KMS-11 (cell line): ENCODE data around the gene CCDC146.

Experiments used
- H2AFZ ChIP-seq: fragments of 200-600 bp; sonication (generic); 2 replicates; pipeline ENCODE4 v1.6.1; 2016; ENCODE audit warnings: antibody characterized with exemption, mixed run types, low read depth
- H3K27ac ChIP-seq: fragments of 200-600 bp; sonication (generic); 2 replicates; pipeline ENCODE4 v1.6.1; 2016; ENCODE audit warnings: mild to moderate bottlenecking, mixed run types
- H3K27me3 ChIP-seq: fragments of 200-600 bp; sonication (generic); 2 replicates; pipeline ENCODE4 v1.6.1; 2017; ENCODE audit warnings: mild to moderate bottlenecking, low read depth, mixed run types, moderate library complexity; ENCODE audit not compliant: insufficient read depth
- H3K36me3 ChIP-seq: fragments of 200-600 bp; sonication (generic); 2 replicates; pipeline ENCODE4 v1.6.1; 2017; ENCODE audit warnings: mild to moderate bottlenecking, mixed run types; ENCODE audit not compliant: insufficient read depth
- H3K4me1 ChIP-seq: fragments of 200-600 bp; sonication (generic); 2 replicates; pipeline ENCODE4 v1.6.1; 2016; ENCODE audit warnings: mild to moderate bottlenecking, low read depth, mixed run types; ENCODE audit not compliant: poor library complexity, severe bottlenecking
- H3K4me2 ChIP-seq: fragments of 200-600 bp; sonication (generic); 2 replicates; pipeline ENCODE4 v1.7.0; 2016; ENCODE audit warnings: mild to moderate bottlenecking, mixed run types
- H3K4me3 ChIP-seq: fragments of 200-600 bp; sonication (generic); IDR thresholded peaks from 2 replicates; pipeline ENCODE4 v1.6.1; 2017; ENCODE audit warnings: low read depth, low read length, mixed read lengths; ENCODE audit not compliant: insufficient read depth
- H3K79me2 ChIP-seq: fragments of 200-600 bp; sonication (generic); 2 replicates; pipeline ENCODE4 v1.6.1; 2016; ENCODE audit warnings: low read depth, mixed run types; ENCODE audit not compliant: insufficient read depth
- H3K9ac ChIP-seq: fragments of 200-600 bp; sonication (generic); 2 replicates; pipeline ENCODE4 v1.6.1; 2016; ENCODE audit warnings: mild to moderate bottlenecking, mixed run types
- H4K20me1 ChIP-seq: fragments of 200-600 bp; sonication (generic); 2 replicates; pipeline ENCODE4 v1.6.1; 2016; ENCODE audit warnings: mild to moderate bottlenecking, mixed run types; ENCODE audit not compliant: insufficient read depth
- CTCF ChIP-seq: fragments of 200-600 bp; sonication (generic); conservative IDR thresholded peaks from 2 replicates; pipeline ENCODE4 v1.6.1; 2017; ENCODE audit warnings: low read depth, mild to moderate bottlenecking, antibody characterized with exemption, low read length, moderate library complexity, mixed read lengths

Gene CCDC146

GRCh38 chr7:77242068-77242467 is 119.7 kb downstream of the CCDC146 start:
- no peaks in the 10 kb centered on the region for H3K27me3 ChIP-seq
- no peaks in the 10 kb centered on the region for H3K79me2 ChIP-seq
- no peak for TF ChIP-seq CTCF
- peaks cover 3% of the 10 kb centered on the region for H3K4me1 ChIP-seq
- H3K4me2 ChIP-seq, result no peak overlapping the region
- no peak overlapping the region for H2AFZ ChIP-seq
- H4K20me1 ChIP-seq, result no peaks in the 10 kb centered on the region
- H3K36me3 ChIP-seq, result no peaks in the 10 kb centered on the region
- H3K4me3 ChIP-seq, result no peak overlapping the region
- H3K27ac ChIP-seq, result no peak overlapping the region
- H3K9ac ChIP-seq, result no peak overlapping the region

DNA sequence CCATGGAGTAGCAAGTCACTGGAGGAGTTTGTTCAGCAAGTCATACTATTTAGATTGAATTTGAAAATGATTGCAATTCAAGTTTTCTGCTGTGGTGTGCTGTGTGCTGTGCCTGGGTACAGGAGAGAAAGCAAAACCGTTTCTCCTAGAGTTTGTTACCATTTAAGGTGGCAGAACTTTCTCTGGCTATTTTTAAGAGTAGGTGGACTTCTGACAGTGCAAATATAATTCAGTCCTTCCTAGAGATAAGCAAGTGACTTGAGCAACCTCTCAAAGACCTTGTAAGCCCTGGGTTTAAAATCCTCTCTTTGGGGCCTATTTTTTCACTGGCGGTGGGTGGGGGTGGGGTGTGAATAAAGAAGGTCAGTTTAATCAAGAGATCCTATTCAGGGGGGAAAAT is 120.1 kb downstream of the CCDC146 start:
- Histone ChIP-seq H3K9ac (no peak overlapping the region), H3K27ac (no peak overlapping the region), H4K20me1 (no peaks in the 10 kb centered on the region), H3K27me3 (no peaks in the 10 kb centered on the region), H3K79me2 (no peaks in the 10 kb centered on the region), H2AFZ (no peak overlapping the region), H3K4me3 (no peak overlapping the region), H3K36me3 (no peaks in the 10 kb centered on the region), H3K4me2 (no peak overlapping the region), H3K4me1 (peaks cover 4% of the 10 kb centered on the region)
- no peak for TF ChIP-seq CTCF

GRCh38 chr7:77244222-77244934 is 122.0 kb downstream of the CCDC146 start:
- Histone ChIP-seq H3K4me1 (peaks cover 4% of the 10 kb centered on the region), H3K27ac (no peak overlapping the region), H2AFZ (no peak overlapping the region), H3K36me3 (no peaks in the 10 kb centered on the region), H3K9ac (no peak overlapping the region), H3K79me2 (no peaks in the 10 kb centered on the region), H3K27me3 (no peaks in the 10 kb centered on the region), H3K4me3 (no peak overlapping the region), H3K4me2 (no peak overlapping the region), H4K20me1 (no peaks in the 10 kb centered on the region)
- TF ChIP-seq CTCF, result no peak

DNA sequence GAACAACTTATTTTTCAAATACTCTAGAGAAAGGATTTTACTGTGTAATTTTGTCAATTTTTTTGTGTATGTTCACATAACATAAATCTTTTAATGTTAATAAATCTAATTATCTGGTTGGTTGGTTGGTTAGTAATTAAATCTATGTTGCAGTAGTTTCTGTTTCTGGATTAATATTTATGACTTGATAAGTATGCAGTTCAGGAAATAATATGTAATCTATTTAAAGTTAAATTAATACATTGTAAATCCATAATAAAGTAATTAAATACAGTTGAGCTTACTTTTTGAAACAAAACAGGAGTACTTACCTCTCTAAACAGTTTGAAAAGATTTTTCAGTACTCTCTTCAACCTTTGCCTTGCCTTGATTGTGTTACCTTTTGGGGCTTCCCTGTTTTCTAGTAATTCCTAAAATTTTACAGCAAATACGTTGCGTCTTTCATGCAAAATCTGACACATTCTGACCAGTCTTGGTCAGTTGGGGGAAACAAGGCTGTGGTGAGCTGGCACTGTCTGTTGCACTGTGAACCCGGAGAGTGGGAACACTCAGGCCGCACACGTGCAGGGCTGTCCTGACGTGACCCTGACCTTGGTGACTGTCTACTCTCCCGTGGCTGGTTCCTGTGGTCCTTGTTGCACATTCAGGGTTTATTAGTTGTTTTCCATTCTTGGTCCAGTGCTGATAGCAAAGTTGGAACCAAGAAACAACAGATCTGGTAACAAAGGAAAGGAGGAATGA is 122.8 kb downstream of the CCDC146 start:
- Histone ChIP-seq H3K27ac (no peak overlapping the region), H4K20me1 (no peaks in the 10 kb centered on the region), H3K27me3 (no peaks in the 10 kb centered on the region), H3K4me3 (no peak overlapping the region), H2AFZ (no peak overlapping the region), H3K79me2 (no peaks in the 10 kb centered on the region), H3K4me1 (peaks cover 4% of the 10 kb centered on the region), H3K4me2 (no peak overlapping the region), H3K36me3 (no peaks in the 10 kb centered on the region), H3K9ac (no peak overlapping the region)
- TF ChIP-seq CTCF, result no peak
